ENCODE measurements around the gene MOGAT3. TPM values are rescaled to one million over a fixed set of nuclear protein-coding genes. Genes with fewer than 3 reads are reported as not detected.

Gene MOGAT3
- total and polyA plus RNA-seq, 9 of the 15 experiments (the other 6 are each of a cell fraction or from before 2014, with no cell fraction given), result 0.07 to 0.17 (median 0.13) TPM; not detected in 6

DNA sequence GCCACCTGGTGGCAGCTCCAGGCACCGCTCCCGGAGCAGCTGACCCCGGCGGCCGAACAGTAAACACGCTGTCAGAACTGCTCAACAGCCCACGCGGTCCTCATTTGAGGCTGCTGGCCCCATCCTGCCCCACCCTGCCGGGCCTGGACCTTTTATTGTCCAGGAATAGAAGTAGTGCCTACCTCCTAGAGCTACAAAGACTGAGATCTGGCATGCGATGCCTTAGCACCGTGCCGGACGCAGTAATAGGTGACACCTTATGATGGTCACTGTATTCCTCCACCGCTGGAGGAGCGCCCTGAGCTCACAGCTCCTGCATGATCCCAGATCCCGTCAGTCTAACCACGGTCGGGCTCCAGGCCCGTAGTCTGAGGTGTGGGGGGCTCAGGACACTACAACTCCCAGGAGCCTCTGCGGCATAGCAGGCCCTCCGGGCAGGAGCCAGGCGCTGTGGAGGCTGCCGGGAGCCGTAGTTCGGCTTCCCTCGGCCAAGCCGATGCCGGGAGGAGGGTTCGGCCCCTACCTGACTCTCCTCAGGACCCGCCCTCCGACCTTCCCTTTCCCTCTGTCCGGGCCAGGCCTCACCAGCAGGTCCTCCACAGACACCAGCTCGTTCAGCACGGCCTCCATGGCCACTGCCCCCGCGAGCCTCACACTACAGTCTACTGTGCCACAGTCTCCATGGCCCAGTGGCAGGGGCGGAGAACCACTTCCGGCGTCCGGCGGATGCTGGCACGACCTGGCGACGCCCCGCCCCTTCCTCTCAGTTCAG, 43.7 kb upstream of the MOGAT3 start, which contains the start of gene FIS1 (continued):
- TF ChIP-seq, protein P1, sequence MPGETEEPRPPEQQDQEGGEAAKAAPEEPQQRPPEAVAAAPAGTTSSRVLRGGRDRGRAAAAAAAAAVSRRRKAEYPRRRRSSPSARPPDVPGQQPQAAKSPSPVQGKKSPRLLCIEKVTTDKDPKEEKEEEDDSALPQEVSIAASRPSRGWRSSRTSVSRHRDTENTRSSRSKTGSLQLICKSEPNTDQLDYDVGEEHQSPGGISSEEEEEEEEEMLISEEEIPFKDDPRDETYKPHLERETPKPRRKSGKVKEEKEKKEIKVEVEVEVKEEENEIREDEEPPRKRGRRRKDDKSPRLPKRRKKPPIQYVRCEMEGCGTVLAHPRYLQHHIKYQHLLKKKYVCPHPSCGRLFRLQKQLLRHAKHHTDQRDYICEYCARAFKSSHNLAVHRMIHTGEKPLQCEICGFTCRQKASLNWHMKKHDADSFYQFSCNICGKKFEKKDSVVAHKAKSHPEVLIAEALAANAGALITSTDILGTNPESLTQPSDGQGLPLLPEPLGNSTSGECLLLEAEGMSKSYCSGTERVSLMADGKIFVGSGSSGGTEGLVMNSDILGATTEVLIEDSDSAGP (CRISPR knock-in tag; IDR thresholded peaks at IDR 0.05), result no peak
- TF ChIP-seq XRCC5 (IDR thresholded peaks at IDR 0.05; ENCODE audit: low read depth, low read length), result 0 out of 2 replicates have a peak, but pooled peaks have one; percentile 59
- peak; percentile 39; the same call in 1 of the 2 replicates for TF ChIP-seq TGIF2 (CRISPR knock-in tag; IDR thresholded peaks at IDR 0.05)
- no peak for TF ChIP-seq THRAP3 (IDR thresholded peaks at IDR 0.05; ENCODE audit: borderline replicate concordance)
- TF ChIP-seq ETV1 (tag; conservative IDR thresholded peaks at IDR 0.05; ENCODE audit: low read depth), result peak; percentile 90
- peak; percentile 92; the same call in 1 of the 2 replicates for TF ChIP-seq DNMT1 (IDR thresholded peaks at IDR 0.05)
- 0 out of 2 replicates have a peak, but pooled peaks have one; percentile 11 for TF ChIP-seq SMARCE1 (IDR thresholded peaks at IDR 0.05)
- 0 out of 2 replicates have a peak, but pooled peaks have one; percentile 64 for TF ChIP-seq NFRKB (IDR thresholded peaks at IDR 0.05; ENCODE audit: low read depth)
- TF ChIP-seq NCOA1 (IDR thresholded peaks at IDR 0.05; ENCODE audit: low read depth), result peak; percentile 42; the same call in 1 of the 2 replicates
- TF ChIP-seq, protein P2, sequence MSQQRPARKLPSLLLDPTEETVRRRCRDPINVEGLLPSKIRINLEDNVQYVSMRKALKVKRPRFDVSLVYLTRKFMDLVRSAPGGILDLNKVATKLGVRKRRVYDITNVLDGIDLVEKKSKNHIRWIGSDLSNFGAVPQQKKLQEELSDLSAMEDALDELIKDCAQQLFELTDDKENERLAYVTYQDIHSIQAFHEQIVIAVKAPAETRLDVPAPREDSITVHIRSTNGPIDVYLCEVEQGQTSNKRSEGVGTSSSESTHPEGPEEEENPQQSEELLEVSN (IDR thresholded peaks at IDR 0.05; ENCODE audit: borderline replicate concordance in 1 of 2, extremely low read depth in 1 of 2, insufficient read depth in 1 of 2, insufficient read length in 1 of 2, low read depth in 1 of 2, low read length in 1 of 2, poor library complexity in 1 of 2, severe bottlenecking in 1 of 2), result peak; percentile 72 to 79
- TF ChIP-seq MYNN (IDR thresholded peaks at IDR 0.05), result peak; percentile 57
- TF ChIP-seq MYNN (CRISPR knock-in tag; IDR thresholded peaks at IDR 0.05), result no peak
- peak; percentile 81; the same call in 1 of the 2 replicates for TF ChIP-seq ZNF766 (CRISPR knock-in tag; conservative IDR thresholded peaks at IDR 0.05)
- no peak for TF ChIP-seq TARDBP (IDR thresholded peaks at IDR 0.05)
- TF ChIP-seq HDAC2 (IDR thresholded peaks at IDR 0.05), result peak; percentile 78
- peak; percentile 15; the same call in 1 of the 2 replicates for TF ChIP-seq TEAD4 (IDR thresholded peaks at IDR 0.05; ENCODE audit: low read length)
- no peak for TF ChIP-seq TEAD4 (CRISPR knock-in tag; IDR thresholded peaks at IDR 0.05; ENCODE audit: borderline replicate concordance)
- no peak; the same call in 1 of the 2 replicates for TF ChIP-seq LCOR (CRISPR knock-in tag; IDR thresholded peaks at IDR 0.05)
- TF ChIP-seq ZNF644 (tag; IDR thresholded peaks at IDR 0.05; ENCODE audit: low read depth), result peak; percentile 88
- TF ChIP-seq, protein P3, sequence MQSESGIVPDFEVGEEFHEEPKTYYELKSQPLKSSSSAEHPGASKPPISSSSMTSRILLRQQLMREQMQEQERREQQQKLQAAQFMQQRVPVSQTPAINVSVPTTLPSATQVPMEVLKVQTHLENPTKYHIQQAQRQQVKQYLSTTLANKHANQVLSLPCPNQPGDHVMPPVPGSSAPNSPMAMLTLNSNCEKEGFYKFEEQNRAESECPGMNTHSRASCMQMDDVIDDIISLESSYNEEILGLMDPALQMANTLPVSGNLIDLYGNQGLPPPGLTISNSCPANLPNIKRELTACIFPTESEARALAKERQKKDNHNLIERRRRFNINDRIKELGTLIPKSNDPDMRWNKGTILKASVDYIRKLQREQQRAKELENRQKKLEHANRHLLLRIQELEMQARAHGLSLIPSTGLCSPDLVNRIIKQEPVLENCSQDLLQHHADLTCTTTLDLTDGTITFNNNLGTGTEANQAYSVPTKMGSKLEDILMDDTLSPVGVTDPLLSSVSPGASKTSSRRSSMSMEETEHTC (IDR thresholded peaks at IDR 0.05), result peak; percentile 84
- peak; percentile 75 for TF ChIP-seq KDM5B (IDR thresholded peaks at IDR 0.05; ENCODE audit: insufficient replicate concordance, low read depth, low read length)
- peak; percentile 99 to 100 for TF ChIP-seq FOXK2 (conservative IDR thresholded peaks at IDR 0.05 in 1 of 2, IDR thresholded peaks at IDR 0.05 in 1 of 2; ENCODE audit: low read depth in 2 of 2)
- peak; percentile 62 for TF ChIP-seq RBM22 (IDR thresholded peaks at IDR 0.05; ENCODE audit: low read depth, low read length, poor library complexity, severe bottlenecking)

Measured in K562 (cell line).